Measurements from ENCODE around the gene SOX1. TPM values are rescaled to one million over a fixed set of nuclear protein-coding genes. Genes with fewer than 3 reads are reported as not detected.

Gene SOX1
- total RNA-seq, 1 experiment from 2014 or later, result 0.15 TPM

GRCh38 chr13:112096959-112097358 is 30.0 kb downstream of the SOX1 start:
- TF ChIP-seq ZNF121 (CRISPR knock-in tag; IDR thresholded peaks at IDR 0.05) (no peak), ZNF512 (CRISPR knock-in tag; IDR thresholded peaks at IDR 0.05; ENCODE audit: borderline replicate concordance) (no peak), TEAD4 (CRISPR knock-in tag; IDR thresholded peaks at IDR 0.05) (no peak), FOXK1 (CRISPR knock-in tag; IDR thresholded peaks at IDR 0.05) (no peak), ETV6 (CRISPR knock-in tag; IDR thresholded peaks at IDR 0.05) (no peak), PREB (CRISPR knock-in tag; IDR thresholded peaks at IDR 0.05; ENCODE audit: borderline replicate concordance) (no peak), SP1 (CRISPR knock-in tag; conservative IDR thresholded peaks at IDR 0.05) (no peak)
- TF ChIP-seq, protein P1, sequence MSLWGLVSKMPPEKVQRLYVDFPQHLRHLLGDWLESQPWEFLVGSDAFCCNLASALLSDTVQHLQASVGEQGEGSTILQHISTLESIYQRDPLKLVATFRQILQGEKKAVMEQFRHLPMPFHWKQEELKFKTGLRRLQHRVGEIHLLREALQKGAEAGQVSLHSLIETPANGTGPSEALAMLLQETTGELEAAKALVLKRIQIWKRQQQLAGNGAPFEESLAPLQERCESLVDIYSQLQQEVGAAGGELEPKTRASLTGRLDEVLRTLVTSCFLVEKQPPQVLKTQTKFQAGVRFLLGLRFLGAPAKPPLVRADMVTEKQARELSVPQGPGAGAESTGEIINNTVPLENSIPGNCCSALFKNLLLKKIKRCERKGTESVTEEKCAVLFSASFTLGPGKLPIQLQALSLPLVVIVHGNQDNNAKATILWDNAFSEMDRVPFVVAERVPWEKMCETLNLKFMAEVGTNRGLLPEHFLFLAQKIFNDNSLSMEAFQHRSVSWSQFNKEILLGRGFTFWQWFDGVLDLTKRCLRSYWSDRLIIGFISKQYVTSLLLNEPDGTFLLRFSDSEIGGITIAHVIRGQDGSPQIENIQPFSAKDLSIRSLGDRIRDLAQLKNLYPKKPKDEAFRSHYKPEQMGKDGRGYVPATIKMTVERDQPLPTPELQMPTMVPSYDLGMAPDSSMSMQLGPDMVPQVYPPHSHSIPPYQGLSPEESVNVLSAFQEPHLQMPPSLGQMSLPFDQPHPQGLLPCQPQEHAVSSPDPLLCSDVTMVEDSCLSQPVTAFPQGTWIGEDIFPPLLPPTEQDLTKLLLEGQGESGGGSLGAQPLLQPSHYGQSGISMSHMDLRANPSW (CRISPR knock-in tag; conservative IDR thresholded peaks at IDR 0.05; ENCODE audit: low read depth), result no peak
- TF ChIP-seq, protein P2, sequence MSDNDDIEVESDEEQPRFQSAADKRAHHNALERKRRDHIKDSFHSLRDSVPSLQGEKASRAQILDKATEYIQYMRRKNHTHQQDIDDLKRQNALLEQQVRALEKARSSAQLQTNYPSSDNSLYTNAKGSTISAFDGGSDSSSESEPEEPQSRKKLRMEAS (CRISPR knock-in tag; IDR thresholded peaks at IDR 0.05), result no peak
- TF ChIP-seq, protein P3, sequence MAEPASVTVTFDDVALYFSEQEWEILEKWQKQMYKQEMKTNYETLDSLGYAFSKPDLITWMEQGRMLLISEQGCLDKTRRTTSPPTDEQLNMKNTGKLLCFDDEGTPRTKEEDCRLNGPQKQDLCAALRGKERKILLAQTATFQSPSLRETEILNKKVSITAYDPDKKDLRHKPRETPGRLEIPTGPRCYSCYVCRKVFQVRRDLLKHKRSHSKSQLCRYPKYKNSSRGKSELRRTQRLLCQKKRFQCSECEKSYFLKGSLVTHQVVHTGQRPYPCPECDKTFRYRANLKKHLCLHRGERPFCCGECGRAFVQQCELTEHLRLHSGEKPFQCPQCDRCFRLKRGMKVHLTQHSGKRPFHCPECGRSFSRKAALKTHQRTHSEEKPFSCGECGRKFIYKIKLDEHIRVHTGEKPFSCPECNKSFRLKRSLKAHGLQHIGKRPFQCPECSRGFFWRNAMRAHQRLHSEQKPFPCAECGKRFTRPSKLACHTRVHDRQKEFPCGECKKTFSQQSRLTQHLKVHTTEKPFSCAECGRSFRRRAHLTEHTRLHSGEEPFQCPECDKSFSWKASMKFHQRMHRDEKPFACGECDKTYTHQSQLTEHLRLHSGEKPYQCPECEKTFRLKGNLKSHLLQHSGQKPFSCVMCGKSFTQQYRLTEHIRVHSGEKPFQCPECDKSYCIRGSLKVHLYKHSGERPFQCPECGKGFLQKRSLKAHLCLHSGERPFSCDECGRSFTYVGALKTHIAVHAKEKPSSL (CRISPR knock-in tag; conservative IDR thresholded peaks at IDR 0.05), result no peak
- Mint-ChIP-seq H3K9me3 (no peaks in the 10 kb centered on the region), H3K27me3 (ENCODE audit: low read depth) (peaks cover 37% of the 10 kb centered on the region), H3K36me3 (no peaks in the 10 kb centered on the region), H3K27ac (no peak overlapping the region), H3K4me3 (no peak overlapping the region), H3K4me1 (peaks cover 25% of the 10 kb centered on the region)
- ChIA-PET CTCF (interaction anchor here (1.0 kb wide), 1 partner anchor 11 kb away, joined by 3 read pairs; no protein-coding TSS in a partner anchor), POLR2A (no interaction called here)
- no peak for ATAC-seq
- DNase-seq (ENCODE audit: low spot score), result no peak

- Mint-ChIP-seq H3K4me3 (no peak overlapping the region), H3K4me1 (peaks cover 28% of the 10 kb centered on the region), H3K27me3 (ENCODE audit: low read depth) (peaks cover 41% of the 10 kb centered on the region), H3K36me3 (no peaks in the 10 kb centered on the region), H3K9me3 (no peaks in the 10 kb centered on the region), H3K27ac (no peak overlapping the region)
- CTCF ChIA-PET, result interaction anchor here (1.0 to 1.5 kb wide), 2 partner anchors 10 to 345 kb away, joined by 3 to 4 read pairs; no protein-coding TSS in a partner anchor
- ATAC-seq (no peak), DNase-seq (ENCODE audit: low spot score) (no peak)
- POLR2A ChIA-PET, result no interaction called here
- TF ChIP-seq IRF2 (CRISPR knock-in tag; IDR thresholded peaks at IDR 0.05; ENCODE audit: borderline replicate concordance, low read depth) (no peak), CREB1 (CRISPR knock-in tag; IDR thresholded peaks at IDR 0.05) (no peak), USF2 (CRISPR knock-in tag; IDR thresholded peaks at IDR 0.05) (no peak), TCF7 (CRISPR knock-in tag; IDR thresholded peaks at IDR 0.05; ENCODE audit: low read depth) (no peak), GRHL2 (CRISPR knock-in tag; IDR thresholded peaks at IDR 0.05; ENCODE audit: insufficient replicate concordance, severe bottlenecking) (no peak), KAT7 (CRISPR knock-in tag; IDR thresholded peaks at IDR 0.05; ENCODE audit: borderline replicate concordance) (no peak), GABPB1 (CRISPR knock-in tag; IDR thresholded peaks at IDR 0.05) (no peak), ATF3 (CRISPR knock-in tag; conservative IDR thresholded peaks at IDR 0.05) (no peak), ZNF121 (CRISPR knock-in tag; IDR thresholded peaks at IDR 0.05) (no peak), RORB (CRISPR knock-in tag; IDR thresholded peaks at IDR 0.05) (no peak), TEAD1 (CRISPR knock-in tag; IDR thresholded peaks at IDR 0.05) (no peak)
- TF ChIP-seq, protein P4, sequence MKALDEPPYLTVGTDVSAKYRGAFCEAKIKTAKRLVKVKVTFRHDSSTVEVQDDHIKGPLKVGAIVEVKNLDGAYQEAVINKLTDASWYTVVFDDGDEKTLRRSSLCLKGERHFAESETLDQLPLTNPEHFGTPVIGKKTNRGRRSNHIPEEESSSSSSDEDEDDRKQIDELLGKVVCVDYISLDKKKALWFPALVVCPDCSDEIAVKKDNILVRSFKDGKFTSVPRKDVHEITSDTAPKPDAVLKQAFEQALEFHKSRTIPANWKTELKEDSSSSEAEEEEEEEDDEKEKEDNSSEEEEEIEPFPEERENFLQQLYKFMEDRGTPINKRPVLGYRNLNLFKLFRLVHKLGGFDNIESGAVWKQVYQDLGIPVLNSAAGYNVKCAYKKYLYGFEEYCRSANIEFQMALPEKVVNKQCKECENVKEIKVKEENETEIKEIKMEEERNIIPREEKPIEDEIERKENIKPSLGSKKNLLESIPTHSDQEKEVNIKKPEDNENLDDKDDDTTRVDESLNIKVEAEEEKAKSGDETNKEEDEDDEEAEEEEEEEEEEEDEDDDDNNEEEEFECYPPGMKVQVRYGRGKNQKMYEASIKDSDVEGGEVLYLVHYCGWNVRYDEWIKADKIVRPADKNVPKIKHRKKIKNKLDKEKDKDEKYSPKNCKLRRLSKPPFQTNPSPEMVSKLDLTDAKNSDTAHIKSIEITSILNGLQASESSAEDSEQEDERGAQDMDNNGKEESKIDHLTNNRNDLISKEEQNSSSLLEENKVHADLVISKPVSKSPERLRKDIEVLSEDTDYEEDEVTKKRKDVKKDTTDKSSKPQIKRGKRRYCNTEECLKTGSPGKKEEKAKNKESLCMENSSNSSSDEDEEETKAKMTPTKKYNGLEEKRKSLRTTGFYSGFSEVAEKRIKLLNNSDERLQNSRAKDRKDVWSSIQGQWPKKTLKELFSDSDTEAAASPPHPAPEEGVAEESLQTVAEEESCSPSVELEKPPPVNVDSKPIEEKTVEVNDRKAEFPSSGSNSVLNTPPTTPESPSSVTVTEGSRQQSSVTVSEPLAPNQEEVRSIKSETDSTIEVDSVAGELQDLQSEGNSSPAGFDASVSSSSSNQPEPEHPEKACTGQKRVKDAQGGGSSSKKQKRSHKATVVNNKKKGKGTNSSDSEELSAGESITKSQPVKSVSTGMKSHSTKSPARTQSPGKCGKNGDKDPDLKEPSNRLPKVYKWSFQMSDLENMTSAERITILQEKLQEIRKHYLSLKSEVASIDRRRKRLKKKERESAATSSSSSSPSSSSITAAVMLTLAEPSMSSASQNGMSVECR (CRISPR knock-in tag; IDR thresholded peaks at IDR 0.05; ENCODE audit: borderline replicate concordance), result no peak
Measured at GRCh38 chr13:112097770-112098169, 30.8 kb downstream of the SOX1 start.
